Stomach (tissue), 9 donors: ENCODE results near the gene LRRC28. TPM values are rescaled to one million over a fixed set of nuclear protein-coding genes. Genes with fewer than 3 reads are reported as not detected.

Experiments used
- DNase-seq, 2 donors: peaks; one replicate each; pipeline versions ENCODE4 v3.0.0 to v3.0.0-alpha.2; 2013 to 2019
- H3K27ac ChIP-seq, 5 donors: fragments of 200-600 bp in 4 of 5; sonication (generic) in 4 of 5; one replicate each; pipeline ENCODE4 v1.5.1; 2013 to 2019; ENCODE audit warnings: mild to moderate bottlenecking in 1 of 5, moderate library complexity in 1 of 5
- H3K27me3 ChIP-seq, 3 donors: fragments of 200-600 bp; sonication (generic); one replicate each; pipeline ENCODE4 v1.5.1; 2017 to 2019; ENCODE audit warnings: mixed run types in 1 of 3
- H3K36me3 ChIP-seq, 4 donors: fragments of 200-600 bp; sonication (generic); 1 replicate in 3 of 4; 2 replicates in 1 of 4; pipeline ENCODE4 v1.5.1; 2016 to 2019
- H3K4me1 ChIP-seq, 4 donors: fragments of 200-600 bp; sonication (generic); one replicate each; pipeline ENCODE4 v1.5.1; 2016 to 2019
- H3K4me3 ChIP-seq, 4 donors: fragments of 200-600 bp; sonication (generic) in 3 of 4; one replicate each; pipeline ENCODE4 v1.5.1; 2016 to 2019; ENCODE audit warnings: mild to moderate bottlenecking in 1 of 4
- H3K9me3 ChIP-seq, 4 donors: fragments of 200-600 bp; sonication (generic); one replicate each; pipeline ENCODE4 v1.5.1; 2016 to 2019
- EP300 ChIP-seq: sonication (generic); formaldehyde crosslinking; IDR thresholded peaks from one replicate; pipeline ENCODE4 v1.6.1; 2017; ENCODE audit warnings: antibody characterized with exemption
- POLR2A ChIP-seq, 4 donors: fragments of 450-650 bp; IDR thresholded peaks; one replicate each; pipeline ENCODE4 v1.6.1; 2016; ENCODE audit warnings: antibody characterized with exemption in 4 of 4, control low read depth in 2 of 4, mild to moderate bottlenecking in 1 of 4, moderate library complexity in 1 of 4
- POLR2AphosphoS5 ChIP-seq, 3 donors: sonication (generic); formaldehyde crosslinking; IDR thresholded peaks; one replicate each; pipeline ENCODE4 v1.6.1; 2016; ENCODE audit warnings: antibody characterized with exemption in 3 of 3
- WGBS, 5 donors: extraction: QIAGEN DNeasy Blood & Tissue Kit in 3 of 5; methylation state at CpG; one replicate each; pipeline versions ENCODE4 v1.1.5 to v1.1.7; 2013 to 2018; 5-methylcytosine and 5-hydroxymethylcytosine counted together
- intact Hi-C: fragments of 100-400 bp; cut with DNase I; formaldehyde crosslinking; loops from one replicate; pipeline ENCODE4 v1.15.1; 2023; ENCODE audit warnings: low total_unique reads
- polyA plus RNA-seq, 3 donors: library from polyadenylated mRNA; stranded (reverse); fragments of 200-250 nt; gene quantifications; one replicate each; pipeline ENCODE4 v1.2.3, GENCODE V29; 2013
- total RNA-seq, 5 donors: library from RNA; depleted of rRNA; stranded (reverse); fragments of >200 nt; gene quantifications; one replicate each; pipeline versions ENCODE4 v1.1.0 to v1.2.3, GENCODE V29; 2014 to 2016
- TF ChIP-seq, protein P1 (sequence below), 7 experiments: fragments of 450-650 bp in 4 of 7; fragments of 200-600 bp in 3 of 7; sonication (generic) in 3 of 7; IDR thresholded peaks; one replicate each; pipeline ENCODE4 v1.5.1; 2016 to 2019; ENCODE audit warnings: antibody characterized with exemption in 7 of 7, control low read depth in 2 of 7, mild to moderate bottlenecking in 1 of 7
- donor health status: healthy with polysubstance abuse.
- donor health status: Bipolar disorder and iron deficiency.
- donor health status: healthy.

LRRC28 gene
- total and polyA plus RNA-seq, 8 donors, result 9.6 to 82.6 (median 26.2) TPM

DNA sequence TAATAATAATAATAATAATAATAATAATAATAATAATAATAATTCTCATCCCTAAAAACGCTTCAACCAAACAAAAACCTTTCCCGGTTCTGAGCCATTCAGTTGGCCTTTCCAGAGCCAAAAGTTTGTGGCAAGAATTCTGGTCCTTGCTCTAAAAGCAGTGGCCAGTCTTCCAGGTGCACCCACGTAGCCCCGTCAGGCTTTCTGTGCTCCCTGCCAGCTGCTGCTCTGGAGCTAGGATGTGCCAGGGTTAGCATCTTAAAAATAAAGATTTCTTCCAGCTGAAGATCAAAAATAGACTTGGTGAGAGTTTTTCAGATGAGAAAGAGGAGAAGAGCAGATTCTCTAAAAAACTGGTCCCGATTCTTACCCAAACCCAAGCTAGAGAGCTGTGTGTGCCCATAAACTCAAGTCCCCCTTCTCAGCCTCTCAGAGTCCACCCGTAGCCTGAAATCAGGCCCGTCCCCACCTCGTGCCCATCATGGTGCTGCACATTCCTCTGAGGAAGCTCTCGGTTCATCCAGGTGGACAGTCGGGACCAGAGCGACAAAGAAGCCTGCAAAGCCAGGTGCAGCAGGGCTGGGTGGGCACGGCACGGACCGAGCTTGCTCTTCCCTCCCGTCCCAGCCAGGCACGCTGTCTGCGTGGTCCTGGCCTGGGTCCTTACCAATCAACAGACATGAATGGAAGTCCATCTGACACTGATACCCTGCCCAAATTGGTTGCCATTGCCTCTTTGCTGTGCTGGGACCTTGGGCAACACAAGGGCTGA lies 155.6 kb downstream of the LRRC28 start:
- TF ChIP-seq, protein P1, sequence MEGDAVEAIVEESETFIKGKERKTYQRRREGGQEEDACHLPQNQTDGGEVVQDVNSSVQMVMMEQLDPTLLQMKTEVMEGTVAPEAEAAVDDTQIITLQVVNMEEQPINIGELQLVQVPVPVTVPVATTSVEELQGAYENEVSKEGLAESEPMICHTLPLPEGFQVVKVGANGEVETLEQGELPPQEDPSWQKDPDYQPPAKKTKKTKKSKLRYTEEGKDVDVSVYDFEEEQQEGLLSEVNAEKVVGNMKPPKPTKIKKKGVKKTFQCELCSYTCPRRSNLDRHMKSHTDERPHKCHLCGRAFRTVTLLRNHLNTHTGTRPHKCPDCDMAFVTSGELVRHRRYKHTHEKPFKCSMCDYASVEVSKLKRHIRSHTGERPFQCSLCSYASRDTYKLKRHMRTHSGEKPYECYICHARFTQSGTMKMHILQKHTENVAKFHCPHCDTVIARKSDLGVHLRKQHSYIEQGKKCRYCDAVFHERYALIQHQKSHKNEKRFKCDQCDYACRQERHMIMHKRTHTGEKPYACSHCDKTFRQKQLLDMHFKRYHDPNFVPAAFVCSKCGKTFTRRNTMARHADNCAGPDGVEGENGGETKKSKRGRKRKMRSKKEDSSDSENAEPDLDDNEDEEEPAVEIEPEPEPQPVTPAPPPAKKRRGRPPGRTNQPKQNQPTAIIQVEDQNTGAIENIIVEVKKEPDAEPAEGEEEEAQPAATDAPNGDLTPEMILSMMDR (IDR thresholded peaks at IDR 0.05), result no peak
- WGBS, 5 donors, result 93 to 97% (median 95%) methylated on average over 17 of the region's 17 CpGs
- H3K4me3 ChIP-seq, result no peak overlapping the region

DNA sequence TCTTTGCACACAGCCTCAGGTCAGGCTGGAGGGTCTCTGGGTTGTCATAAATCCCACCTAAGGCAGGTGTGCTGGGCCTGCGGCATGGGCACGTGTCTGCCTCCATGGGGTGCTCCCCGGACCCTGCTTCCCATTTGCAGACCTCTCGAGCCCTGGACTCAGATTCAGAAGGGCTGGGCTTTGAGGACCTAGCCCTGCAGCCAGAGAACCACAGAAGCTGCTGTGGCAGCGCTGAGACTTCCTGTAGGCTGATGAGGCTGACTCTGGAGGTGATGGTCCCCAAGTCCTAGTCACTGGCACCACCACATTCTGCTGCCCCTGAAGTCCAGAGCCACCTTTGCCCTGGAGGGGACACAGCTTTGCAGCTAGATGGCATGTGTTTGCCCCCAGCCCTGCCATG lies 156.4 kb downstream of the LRRC28 start:
- intact Hi-C loops, result no loop called here
- Histone ChIP-seq H3K4me3 (no peak overlapping the region), H3K27me3 (no peaks in the 10 kb centered on the region), H3K4me1 (peaks cover 16 to 21% (median 19%) of the 10 kb centered on the region in 4 donors), H3K9me3 (no peaks in the 10 kb centered on the region), H3K27ac (peak overlapping the region in 2 of 5 donors; percentile 16 to 61), H3K36me3 (no peaks in the 10 kb centered on the region)
- no peak for DNase-seq
- 80 to 90% (median 87%) methylated on average over 5 of the region's 5 CpGs for WGBS, 5 donors
- no peak for TF ChIP-seq EP300
- TF ChIP-seq, protein P1 (IDR thresholded peaks at IDR 0.05), result no peak

More for the DNA sequence above, 155.6 kb downstream of the LRRC28 start:
- DNase-seq, result no peak
- intact Hi-C loops, result no loop called here
- no peaks in the 10 kb centered on the region for H3K27me3 ChIP-seq
- no peaks in the 10 kb centered on the region for H3K36me3 ChIP-seq
- peaks cover 18 to 29% (median 21%) of the 10 kb centered on the region in 4 donors for H3K4me1 ChIP-seq
- no peaks in the 10 kb centered on the region for H3K9me3 ChIP-seq
- H3K27ac ChIP-seq, result no peak overlapping the region

DNA sequence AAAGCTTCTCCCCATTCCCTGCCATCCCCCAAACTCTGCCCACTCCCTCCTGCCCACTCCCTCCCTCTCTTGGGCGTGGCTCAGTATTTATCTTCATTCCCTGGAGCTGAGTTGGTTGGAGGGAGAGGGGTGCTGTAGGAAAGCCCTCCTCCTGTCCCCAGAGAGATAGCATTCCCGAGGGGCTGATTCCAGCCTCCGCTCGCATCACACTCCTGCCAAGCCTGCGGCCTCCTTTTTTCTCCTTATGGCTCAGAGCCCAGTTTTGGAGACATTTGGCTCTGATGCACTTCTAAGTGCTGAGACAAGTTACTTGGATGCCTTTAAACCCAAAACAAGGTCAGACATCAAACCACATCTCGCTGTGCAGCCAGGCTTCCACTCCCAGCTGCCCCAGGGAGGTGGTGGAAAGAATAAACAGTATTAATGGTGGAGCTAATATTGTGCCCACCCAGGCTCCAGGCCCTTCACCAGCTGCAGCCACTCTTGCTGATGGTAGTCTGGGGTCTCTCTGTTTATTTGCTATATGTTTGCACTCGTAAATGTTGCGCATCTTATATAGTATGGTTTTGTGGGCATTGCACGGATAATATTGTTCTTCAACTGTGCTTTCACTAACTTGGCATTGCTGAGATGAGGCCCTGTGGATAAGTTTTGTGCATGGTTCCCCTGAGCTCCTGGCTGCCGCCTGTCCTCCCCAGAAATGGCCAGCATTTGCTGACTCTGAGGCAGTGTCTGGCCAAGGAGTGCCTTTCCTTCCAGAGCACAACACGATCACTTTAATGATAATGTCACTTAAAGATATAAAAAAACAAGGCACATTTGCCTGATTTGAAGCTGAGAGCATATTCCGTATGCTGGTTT lies 157.2 kb downstream of the LRRC28 start:
- DNase-seq, result peak in 1 of 2 donors; percentile 74
- H3K4me3 ChIP-seq, result no peak overlapping the region
- 40 to 50% (median 49%) methylated on average over 12 of the region's 12 CpGs for WGBS, 5 donors

DNA sequence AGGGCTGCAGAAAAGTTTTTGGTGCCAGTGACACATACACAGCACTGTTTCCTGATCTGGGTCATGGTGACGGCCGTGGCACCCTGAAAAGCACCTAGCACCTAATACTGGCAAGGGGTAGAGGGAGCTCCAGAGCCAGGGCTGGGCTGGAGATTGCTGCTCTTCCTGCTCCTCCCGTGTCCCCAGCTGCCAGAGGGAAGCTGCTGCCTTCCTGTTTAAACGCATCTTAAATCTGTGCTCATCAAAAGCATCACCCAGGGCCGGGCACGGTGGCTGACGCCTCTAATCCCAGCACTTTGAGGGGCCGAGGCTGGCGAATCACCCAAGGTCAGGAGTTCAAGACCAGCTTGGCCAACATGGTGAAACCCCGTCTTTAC lies 157.8 kb downstream of the LRRC28 start:
- Histone ChIP-seq H3K27me3 (no peaks in the 10 kb centered on the region), H3K27ac (peak overlapping the region in 2 of 5 donors; percentile 55 to 61), H3K4me1 (peaks cover 16 to 20% (median 18%) of the 10 kb centered on the region in 4 donors), H3K36me3 (no peaks in the 10 kb centered on the region), H3K9me3 (no peaks in the 10 kb centered on the region), H3K4me3 (no peak overlapping the region)
- peak; percentile 65 to 82 for DNase-seq
- 24 to 34% (median 25%) methylated on average over 10 of the region's 10 CpGs for WGBS, 5 donors
- intact Hi-C loops, result no loop called here
- TF ChIP-seq POLR2A (IDR thresholded peaks at IDR 0.05), result no peak
- no peak for TF ChIP-seq EP300
- TF ChIP-seq, protein P1 (IDR thresholded peaks at IDR 0.05), result peak in 4 of 7 experiments; percentile 15 to 33 (median 28)
- TF ChIP-seq POLR2AphosphoS5 (IDR thresholded peaks at IDR 0.05), result peak in 2 of 3 donors; percentile 24 to 49

More for the DNA sequence above, 157.2 kb downstream of the LRRC28 start:
- Histone ChIP-seq H3K9me3 (no peaks in the 10 kb centered on the region), H3K4me1 (peaks cover 16 to 20% (median 18%) of the 10 kb centered on the region in 4 donors), H3K27me3 (no peaks in the 10 kb centered on the region), H3K36me3 (no peaks in the 10 kb centered on the region), H3K27ac (peak overlapping the region in 3 of 5 donors; percentile 16 to 61 (median 55))
- intact Hi-C loops, result no loop called here
- no peak for TF ChIP-seq EP300
- TF ChIP-seq POLR2A (IDR thresholded peaks at IDR 0.05), result no peak
- TF ChIP-seq POLR2AphosphoS5 (IDR thresholded peaks at IDR 0.05), result no peak
- TF ChIP-seq, protein P1 (IDR thresholded peaks at IDR 0.05), result no peak
